Measurements from ENCODE around the gene SLC35B3.

SLC35B3 gene

DNA sequence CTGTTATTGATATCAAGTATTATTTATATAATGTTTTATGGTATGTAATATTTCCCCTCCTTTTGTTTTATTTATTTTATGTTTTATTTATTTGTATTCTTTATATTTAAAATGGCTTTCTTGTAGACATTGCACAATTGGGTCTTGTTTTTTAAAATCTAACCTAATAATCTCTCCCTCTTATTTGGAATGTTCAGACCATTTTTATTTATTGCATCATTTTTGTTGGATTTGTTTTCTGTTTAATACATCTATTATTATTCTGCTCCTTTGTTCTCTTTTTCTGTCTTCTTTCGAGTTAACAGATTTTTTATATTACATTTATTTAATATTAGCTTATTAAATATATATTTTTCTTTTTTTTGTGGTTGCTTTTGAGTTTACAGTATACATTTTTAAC is 43.1 kb upstream of the SLC35B3 start:
- no peaks in the 10 kb centered on the region for H3K79me2 ChIP-seq (ENCODE audit: control insufficient read depth, low read length)
- H3K9me2 ChIP-seq (replicated peaks; ENCODE audit: control insufficient read depth, low read length) = no peaks in the 10 kb centered on the region
- no peaks in the 10 kb centered on the region for H3K9me3 ChIP-seq (ENCODE audit: control insufficient read depth, insufficient read depth, low read length)
- H4K20me1 ChIP-seq (ENCODE audit: control insufficient read depth, insufficient read depth, low read depth, low read length) = no peaks in the 10 kb centered on the region
- no peak overlapping the region for H3K4me2 ChIP-seq (ENCODE audit: low read length)
- no peaks in the 10 kb centered on the region for H3K4me1 ChIP-seq (ENCODE audit: control insufficient read depth, low read length)
- no peaks in the 10 kb centered on the region for H3F3A ChIP-seq (ENCODE audit: control insufficient read depth, insufficient read depth)
- no peaks in the 10 kb centered on the region for H3K27me3 ChIP-seq (ENCODE audit: control insufficient read depth, low read length)
- H3K36me3 ChIP-seq (ENCODE audit: control insufficient read depth, low read length) = no peaks in the 10 kb centered on the region
- TF ChIP-seq, protein P1, sequence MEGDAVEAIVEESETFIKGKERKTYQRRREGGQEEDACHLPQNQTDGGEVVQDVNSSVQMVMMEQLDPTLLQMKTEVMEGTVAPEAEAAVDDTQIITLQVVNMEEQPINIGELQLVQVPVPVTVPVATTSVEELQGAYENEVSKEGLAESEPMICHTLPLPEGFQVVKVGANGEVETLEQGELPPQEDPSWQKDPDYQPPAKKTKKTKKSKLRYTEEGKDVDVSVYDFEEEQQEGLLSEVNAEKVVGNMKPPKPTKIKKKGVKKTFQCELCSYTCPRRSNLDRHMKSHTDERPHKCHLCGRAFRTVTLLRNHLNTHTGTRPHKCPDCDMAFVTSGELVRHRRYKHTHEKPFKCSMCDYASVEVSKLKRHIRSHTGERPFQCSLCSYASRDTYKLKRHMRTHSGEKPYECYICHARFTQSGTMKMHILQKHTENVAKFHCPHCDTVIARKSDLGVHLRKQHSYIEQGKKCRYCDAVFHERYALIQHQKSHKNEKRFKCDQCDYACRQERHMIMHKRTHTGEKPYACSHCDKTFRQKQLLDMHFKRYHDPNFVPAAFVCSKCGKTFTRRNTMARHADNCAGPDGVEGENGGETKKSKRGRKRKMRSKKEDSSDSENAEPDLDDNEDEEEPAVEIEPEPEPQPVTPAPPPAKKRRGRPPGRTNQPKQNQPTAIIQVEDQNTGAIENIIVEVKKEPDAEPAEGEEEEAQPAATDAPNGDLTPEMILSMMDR (IDR thresholded peaks at IDR 0.05; ENCODE audit: low read depth, low read length, poor library complexity, severe bottlenecking) = no peak
- TF ChIP-seq EZH2phosphoT487 (IDR thresholded peaks at IDR 0.05; ENCODE audit: borderline replicate concordance, low read length) = no peak
- H3K4me3 ChIP-seq (ENCODE audit: low read length) = no peak overlapping the region
- H3K27ac ChIP-seq (ENCODE audit: low read depth, low read length) = no peak overlapping the region

DNA sequence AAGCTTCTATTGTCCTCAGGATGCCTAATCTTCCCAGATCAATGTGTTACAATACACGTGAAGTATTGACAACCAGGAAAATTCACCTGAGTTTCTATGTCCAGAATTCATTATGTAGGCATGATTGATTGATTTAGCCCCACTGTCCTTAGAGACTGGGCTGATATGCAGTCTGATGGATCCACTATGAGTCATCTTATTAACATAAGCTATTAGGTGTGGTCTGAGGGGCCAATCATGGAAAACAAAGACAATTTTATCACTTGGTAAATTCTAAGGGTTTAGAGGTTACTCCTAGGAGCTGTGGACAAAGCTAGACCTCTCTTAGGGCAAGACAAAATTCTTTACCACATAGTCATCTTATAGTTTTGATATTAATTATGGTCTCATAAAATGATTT is 41.3 kb upstream of the SLC35B3 start:
- Histone ChIP-seq H3F3A (ENCODE audit: control insufficient read depth, insufficient read depth) (no peaks in the 10 kb centered on the region), H3K27me3 (ENCODE audit: control insufficient read depth, low read length) (no peaks in the 10 kb centered on the region), H3K4me2 (ENCODE audit: low read length) (no peak overlapping the region), H3K79me2 (ENCODE audit: control insufficient read depth, low read length) (no peaks in the 10 kb centered on the region), H3K27ac (ENCODE audit: low read depth, low read length) (no peak overlapping the region), H3K36me3 (ENCODE audit: control insufficient read depth, low read length) (no peaks in the 10 kb centered on the region), H3K9me3 (ENCODE audit: control insufficient read depth, insufficient read depth, low read length) (no peaks in the 10 kb centered on the region), H4K20me1 (ENCODE audit: control insufficient read depth, insufficient read depth, low read depth, low read length) (no peaks in the 10 kb centered on the region), H3K4me1 (ENCODE audit: control insufficient read depth, low read length) (no peaks in the 10 kb centered on the region), H3K9me2 (replicated peaks; ENCODE audit: control insufficient read depth, low read length) (no peaks in the 10 kb centered on the region), H3K4me3 (ENCODE audit: low read length) (no peak overlapping the region)
- TF ChIP-seq, protein P1 (IDR thresholded peaks at IDR 0.05; ENCODE audit: low read depth, low read length, poor library complexity, severe bottlenecking) = no peak
- no peak for TF ChIP-seq EZH2phosphoT487 (IDR thresholded peaks at IDR 0.05; ENCODE audit: borderline replicate concordance, low read length)

GRCh38 chr6:8468552-8469356 is 33.4 kb upstream of the SLC35B3 start:
- H3F3A ChIP-seq (ENCODE audit: control insufficient read depth, insufficient read depth) = no peaks in the 10 kb centered on the region
- H3K27ac ChIP-seq (ENCODE audit: low read depth, low read length) = no peak overlapping the region
- no peaks in the 10 kb centered on the region for H3K36me3 ChIP-seq (ENCODE audit: control insufficient read depth, low read length)
- no peak overlapping the region for H3K4me2 ChIP-seq (ENCODE audit: low read length)
- H3K9me2 ChIP-seq (replicated peaks; ENCODE audit: control insufficient read depth, low read length) = no peaks in the 10 kb centered on the region
- H3K4me1 ChIP-seq (ENCODE audit: control insufficient read depth, low read length) = no peaks in the 10 kb centered on the region
- H3K27me3 ChIP-seq (ENCODE audit: control insufficient read depth, low read length) = no peaks in the 10 kb centered on the region
- H3K4me3 ChIP-seq (ENCODE audit: low read length) = no peak overlapping the region
- TF ChIP-seq EZH2phosphoT487 (IDR thresholded peaks at IDR 0.05; ENCODE audit: borderline replicate concordance, low read length) = no peak
- TF ChIP-seq, protein P1 (IDR thresholded peaks at IDR 0.05; ENCODE audit: low read depth, low read length, poor library complexity, severe bottlenecking) = no peak
- H3K79me2 ChIP-seq (ENCODE audit: control insufficient read depth, low read length) = no peaks in the 10 kb centered on the region
- H3K9me3 ChIP-seq (ENCODE audit: control insufficient read depth, insufficient read depth, low read length) = no peaks in the 10 kb centered on the region
- H4K20me1 ChIP-seq (ENCODE audit: control insufficient read depth, insufficient read depth, low read depth, low read length) = no peaks in the 10 kb centered on the region

Measured in DOHH2 (cell line).